HG02885 (cell line): ENCODE measurements around the gene ZNF77.
"Not testable (repeated sequence)": the region's sequence is repeated elsewhere in the genome, so short reads cannot be mapped to it uniquely, and the experiment has no call there.

ENCODE experiments used
- ATAC-seq: cut with Tn5 transposase; IDR thresholded peaks from one replicate; pipeline ENCODE4 v1.9.1; 2021; ENCODE audit warnings: mild to moderate bottlenecking; ENCODE audit not compliant: unreplicated experiment, poor library complexity

The ZNF77 gene

DNA sequence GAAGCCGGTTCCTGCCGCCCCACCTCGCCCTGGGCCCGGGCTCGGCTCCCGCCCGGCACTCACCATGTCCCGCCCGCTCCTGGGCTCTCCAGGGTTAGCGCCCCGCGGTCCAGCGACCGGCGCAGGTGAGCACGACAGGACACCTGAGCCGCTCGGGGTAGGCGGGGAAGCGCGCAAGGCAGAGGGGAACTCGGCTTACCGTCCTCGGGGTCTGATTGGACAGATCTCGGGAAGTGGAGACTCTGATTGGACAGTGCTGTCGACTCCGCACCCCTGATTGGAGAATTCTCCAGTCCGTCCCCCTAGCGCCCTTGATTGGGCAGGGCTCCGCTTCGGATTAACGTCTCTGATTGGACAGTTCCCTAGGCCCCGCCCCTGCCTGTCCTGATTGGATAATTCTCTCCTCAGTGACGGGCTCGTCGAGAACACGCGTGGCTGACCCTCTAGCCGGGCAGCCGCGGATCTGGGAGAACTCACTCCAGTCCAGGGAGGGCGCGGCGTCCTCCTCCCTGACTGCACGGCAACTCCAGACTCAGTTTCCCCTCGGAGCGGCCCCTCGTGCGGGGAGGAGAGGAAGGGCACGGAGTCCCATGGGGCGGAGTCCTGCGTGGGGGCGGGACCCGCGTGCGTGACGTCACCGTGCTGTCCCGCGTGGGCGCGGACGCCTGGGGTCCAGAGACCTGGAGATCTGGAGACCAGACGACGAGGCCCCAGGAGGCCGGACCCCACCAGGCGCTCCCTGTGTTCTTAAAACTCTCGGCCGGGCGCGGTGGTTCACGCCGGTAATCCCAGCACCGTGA, at the start of gene ZNF77:
Gene ZNF77 (minus strand): TSS at position 197 of the 800 bp plus-strand sequence. CDS start 131 bp downstream, at position 66.
- peak; percentile 96 for ATAC-seq

DNA sequence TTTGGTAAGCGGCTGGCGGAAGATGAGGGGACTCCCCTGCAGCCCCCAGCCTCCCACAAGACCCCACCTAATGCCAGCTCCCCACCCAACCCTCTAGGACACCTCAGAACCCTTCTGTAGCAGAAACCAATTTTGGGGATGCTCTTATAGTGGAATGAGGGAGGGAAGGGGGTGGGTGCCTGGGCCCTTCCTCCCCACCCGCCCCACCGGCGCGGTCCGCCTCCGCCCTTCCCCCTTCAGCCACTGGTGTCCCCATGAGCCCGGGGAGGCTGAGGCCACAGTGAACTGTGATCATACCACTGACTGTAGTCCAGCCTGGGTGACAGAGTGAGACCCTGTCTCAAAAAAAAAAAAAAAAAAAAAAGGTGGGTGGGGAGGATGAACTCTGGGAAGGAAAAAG, 48.8 kb upstream of the ZNF77 start:
- no peak for ATAC-seq

DNA sequence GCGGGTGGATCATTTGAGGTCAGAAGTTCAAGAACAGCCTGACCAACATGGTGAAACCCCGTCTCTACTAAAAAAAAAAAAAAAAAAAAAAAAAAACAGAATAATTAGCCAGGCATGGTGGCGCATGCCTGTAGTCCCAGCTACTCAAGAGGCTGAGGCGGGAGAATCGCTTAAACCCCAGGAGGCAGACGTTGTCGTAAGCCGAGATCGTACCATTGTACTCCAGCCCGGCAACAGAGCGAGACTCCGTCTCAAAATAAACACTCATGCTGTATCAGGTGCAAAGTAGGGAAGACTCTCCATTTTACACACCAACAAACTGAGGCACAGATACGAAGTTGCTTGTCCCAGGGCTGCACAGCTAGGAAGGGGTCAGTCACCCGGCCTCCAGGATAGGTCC, 48.2 kb upstream of the ZNF77 start:
- no peak for ATAC-seq

DNA sequence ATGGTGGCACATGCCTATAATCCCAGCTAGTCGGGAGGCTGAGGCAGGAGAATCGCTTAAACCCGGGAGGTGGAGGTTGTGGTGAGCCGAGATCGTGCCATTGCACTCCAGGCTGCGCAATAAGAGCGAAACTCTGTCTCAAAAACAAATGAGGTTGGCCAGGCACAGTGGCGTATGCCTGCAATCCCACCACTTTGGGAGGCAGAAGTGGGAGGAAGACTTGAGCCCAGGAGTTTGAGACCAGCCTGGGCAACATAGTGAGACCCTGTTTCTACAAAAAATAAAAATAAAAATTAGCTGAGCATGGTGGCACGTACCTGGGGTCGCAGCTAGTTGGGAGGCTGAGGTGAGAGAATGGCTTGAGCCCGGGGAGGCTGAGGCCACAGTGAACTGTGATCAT, 47.6 kb upstream of the ZNF77 start:
- ATAC-seq: not testable (repeated sequence)

DNA sequence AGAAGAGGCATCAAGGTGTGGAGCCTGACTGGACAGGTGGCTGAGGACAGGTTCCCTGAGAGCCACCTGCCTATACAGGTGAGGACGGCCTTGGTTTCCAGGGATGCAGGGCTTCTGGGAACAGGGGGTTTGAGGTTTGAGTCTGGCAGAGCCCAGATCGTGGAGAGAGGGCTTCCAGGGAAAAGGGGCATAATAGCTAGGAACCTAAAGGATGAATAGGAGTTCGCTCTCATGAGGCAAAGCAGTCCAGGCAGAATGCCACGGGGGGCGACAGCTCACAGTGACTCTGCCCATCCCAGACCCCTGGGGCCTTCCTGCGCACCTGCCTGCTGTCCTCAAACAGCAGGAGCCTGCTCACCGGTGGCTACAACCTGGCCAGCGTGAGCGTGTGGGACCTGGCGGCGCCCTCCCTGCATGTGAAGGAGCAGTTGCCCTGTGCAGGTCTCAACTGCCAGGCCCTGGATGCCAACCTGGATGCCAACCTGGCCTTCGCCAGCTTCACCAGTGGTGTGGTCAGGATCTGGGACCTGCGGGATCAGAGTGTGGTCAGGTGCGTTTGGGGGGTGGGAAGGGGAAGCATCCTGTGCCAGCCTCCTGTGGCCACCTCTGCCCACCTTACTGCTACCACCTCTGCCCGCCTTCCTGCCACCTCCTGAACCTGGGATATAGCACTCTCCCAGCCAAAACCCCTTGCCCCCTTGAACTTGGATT, 44.6 kb upstream of the ZNF77 start:
- ATAC-seq: no peak

DNA sequence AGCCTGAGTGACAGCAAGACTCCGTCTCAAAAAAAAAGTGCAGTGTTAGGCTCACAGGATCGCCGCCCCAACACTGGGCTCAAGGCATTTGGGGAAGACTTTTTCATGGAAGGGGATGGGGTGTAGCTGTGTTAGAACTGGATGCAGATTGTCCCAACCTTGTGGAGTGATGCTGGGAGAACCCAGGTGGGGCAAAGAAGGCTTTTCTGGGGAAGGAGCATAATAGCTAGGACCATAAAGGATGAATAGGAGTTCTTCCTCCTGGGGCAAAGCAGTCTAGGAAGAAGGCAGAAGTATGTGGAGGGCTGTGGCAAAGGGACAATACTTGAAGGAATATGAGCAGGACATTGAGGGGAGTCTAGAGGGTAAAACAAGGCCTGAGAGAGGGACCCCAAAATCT, 43.8 kb upstream of the ZNF77 start:
- ATAC-seq: no peak

DNA sequence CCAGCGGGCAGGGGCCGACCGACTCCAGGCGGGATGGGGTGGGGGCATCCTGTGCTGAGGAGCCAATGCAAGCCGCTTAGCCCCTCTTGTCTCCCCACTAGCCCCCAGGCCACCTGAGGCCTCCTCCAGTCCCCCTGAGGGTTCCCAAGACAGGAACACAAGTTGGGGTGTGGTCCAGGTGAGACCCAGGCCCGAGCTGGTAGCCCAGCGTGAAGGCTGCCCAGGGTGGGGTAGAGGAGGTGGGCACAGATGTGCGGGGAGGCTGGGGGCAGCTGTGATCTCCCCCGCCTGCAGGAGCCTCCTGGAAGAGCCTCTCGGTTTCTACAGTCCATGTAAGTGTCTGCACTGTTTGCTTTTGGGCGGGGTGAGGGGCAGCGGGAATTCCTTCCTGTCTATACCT, 43.0 kb upstream of the ZNF77 start:
- ATAC-seq: no peak

DNA sequence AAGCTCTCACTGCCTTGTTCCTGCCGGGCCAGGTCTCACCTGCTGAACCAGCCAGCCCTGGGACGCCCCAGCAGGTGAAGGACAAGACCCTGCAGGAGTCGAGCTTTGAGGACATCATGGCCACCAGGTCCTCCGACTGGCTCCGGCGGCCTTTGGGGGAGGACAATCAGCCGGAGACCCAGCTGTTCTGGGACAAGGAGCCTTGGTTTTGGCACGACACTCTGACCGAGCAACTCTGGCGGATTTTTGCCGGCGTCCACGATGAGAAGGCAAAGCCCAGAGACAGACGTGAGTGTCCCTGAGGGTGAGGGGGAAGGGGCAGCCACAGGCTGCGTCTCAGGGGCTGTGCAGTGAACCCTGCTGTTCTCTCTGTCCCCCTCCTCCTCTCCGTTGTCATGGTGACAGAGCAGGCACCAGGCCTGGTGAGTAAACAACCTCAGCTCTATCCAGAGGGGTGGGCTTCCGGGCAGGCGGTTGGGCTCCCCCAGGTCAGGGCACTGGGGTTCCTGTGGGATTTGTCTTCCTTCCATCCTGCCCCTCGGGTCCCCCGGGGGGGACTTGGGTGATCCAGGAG, 42.3 kb upstream of the ZNF77 start:
- ATAC-seq: no peak

DNA sequence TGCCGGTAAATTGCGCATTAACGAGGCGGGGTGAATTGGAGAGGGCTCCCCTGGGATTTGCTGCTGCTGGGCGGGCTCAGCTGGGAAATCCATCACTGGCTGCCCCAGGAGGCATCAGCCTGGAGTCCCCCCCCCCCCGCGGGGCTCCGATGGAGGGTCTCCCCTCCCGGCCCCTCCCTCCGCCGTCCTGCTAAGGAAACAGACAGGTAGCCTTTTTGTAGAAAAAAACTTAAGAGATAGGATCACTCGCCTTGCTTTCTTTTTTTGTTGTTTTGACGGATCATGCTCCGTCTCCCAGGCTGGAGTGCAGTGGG, 39.4 kb upstream of the ZNF77 start:
- no peak for ATAC-seq

DNA sequence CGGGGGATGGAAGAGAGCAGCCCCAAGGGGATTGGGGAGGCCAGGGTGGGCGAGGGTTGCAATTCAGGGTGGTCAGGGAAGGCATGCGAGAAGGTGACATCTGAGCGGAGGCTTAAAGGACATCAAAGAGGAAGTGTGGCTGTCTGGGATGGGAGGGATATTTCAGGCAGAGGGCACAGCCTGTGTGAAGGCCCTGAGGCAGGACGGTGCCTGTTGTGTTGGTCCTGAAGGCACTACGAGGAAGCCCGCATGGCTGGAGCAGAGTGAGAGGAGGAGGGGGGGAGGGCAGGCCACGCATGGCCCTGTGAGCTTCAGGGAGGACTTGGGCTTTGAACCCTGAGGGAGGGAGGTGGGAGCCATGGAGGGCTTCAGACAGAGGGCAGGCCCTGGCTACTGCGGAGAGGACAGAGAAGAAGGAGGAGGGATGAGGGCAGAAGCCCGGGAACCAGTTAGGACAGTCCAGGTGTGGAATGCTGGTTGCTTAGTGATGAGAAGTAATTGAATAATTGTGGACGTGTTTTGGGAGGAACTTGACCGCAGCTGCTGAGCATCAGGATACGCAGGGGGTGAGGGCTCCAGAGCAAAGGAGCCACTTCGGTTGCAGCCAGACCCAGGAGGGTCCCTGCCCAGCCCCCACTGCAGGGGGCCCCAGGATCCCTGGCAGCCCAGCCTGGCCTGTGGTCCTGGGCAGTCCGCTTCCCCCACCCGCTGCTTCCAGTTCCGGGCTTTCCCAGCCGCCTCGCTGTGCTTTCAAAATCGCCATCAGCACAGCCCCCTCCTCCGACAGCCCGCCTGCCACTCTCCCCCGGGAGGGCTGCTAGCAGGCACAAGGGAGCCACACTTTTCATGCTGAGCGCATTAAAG, 38.8 kb upstream of the ZNF77 start:
- no peak for ATAC-seq

DNA sequence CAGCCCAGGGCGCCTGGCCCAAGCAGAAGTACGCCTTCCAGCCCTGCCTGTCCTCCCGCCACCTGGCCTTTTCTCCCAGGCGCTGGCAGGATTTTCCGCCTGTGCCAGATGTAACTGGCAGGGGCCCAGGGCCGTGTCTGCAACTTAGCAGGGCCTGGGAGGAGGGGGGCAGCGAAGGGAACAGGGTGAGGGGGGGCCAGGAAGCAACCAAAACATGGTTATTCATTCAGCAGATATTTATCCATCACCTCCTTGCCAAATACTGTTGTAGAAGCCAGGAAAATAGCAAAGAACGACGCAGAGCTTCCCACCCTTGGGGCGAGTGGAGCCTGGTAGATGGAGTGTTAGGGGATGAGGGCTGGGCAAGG, 38.2 kb upstream of the ZNF77 start:
- ATAC-seq: no peak

DNA sequence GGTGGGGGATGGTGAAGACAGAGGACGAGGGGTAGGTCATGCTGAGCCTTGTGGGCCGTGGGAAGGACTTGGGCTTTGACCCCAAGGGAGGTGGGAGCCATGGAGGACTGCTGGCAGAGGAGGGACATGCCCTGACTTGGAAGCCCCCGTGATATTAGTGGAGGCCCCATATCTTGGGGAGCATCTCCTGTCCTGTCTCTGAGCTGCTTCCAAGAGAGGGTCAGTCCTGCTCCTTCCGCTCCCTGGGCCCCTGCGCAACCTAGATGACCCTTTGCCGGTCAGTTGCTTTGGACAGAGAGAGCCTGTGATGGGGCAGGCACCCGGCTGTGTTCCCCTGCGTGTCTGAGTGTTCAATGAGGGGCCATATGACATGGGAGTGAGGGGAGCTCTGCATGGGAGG, 37.8 kb upstream of the ZNF77 start:
- ATAC-seq: no peak

DNA sequence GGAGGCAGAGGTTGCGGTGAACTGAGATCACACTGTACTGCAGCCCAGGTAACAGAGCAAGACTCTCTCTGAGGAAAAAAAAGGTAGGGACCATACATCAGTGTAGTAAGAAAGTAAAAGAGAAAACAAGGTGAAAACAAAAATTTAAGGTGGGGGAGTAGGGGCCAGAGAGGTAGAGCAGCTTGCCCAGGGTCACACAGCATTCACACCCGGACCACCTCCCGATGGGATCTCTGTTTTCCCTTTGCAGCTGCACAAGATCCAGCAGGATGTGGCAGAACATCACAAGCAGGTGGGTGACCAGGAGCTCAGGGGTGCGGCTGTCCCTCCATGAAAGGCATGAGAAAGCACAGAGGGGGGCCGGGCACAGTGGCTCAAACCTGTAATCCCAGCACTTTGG, 37.1 kb upstream of the ZNF77 start:
- ATAC-seq: no peak

DNA sequence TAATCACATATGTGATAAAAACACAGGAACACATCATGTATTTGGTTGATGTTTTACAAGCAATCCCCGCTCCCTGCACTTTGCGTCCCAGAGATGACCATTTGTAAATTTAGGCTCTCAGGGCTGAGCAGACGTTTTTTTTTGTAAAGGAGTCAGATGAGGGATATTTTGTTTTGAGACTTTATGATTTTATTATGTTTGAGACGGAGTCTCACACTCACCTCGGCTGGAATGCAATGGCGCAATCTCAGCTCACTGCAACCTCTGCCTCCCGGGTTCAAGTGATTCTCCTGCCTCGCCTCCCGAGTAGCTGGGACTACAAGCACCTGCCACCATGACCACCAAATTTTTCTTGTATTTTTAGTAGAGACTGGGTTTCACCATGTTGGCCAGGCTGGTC, 34.0 kb upstream of the ZNF77 start:
- no peak for ATAC-seq

DNA sequence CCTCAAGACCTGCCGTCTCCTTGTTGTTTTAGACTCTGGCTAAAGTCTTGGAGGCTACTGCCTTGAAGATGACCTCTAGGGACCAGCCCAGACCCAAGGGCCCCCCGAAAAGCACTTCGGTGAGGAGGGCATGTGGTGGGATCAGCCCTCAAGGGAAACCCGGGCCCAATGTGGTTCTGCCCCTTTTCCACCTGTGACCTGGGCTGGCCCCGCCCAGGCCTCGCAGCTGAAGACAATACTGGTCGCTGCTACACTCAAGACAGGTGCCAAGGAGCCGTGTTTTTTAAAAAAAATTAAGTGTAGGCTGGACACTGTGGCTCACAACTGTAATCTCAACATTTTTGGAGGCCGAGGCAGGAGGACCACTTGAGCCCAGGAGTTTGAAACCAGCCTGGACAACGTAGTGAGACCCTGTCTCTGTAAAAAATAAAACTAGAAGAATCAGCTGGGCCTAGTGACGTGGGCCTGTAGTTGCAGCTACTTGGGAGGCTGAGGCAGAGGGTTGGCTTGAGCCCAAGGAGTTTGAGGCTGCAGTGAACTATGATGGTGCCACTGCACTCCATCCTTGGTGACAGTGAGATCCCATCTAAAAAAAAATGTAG, 33.5 kb upstream of the ZNF77 start:
- ATAC-seq: no peak

DNA sequence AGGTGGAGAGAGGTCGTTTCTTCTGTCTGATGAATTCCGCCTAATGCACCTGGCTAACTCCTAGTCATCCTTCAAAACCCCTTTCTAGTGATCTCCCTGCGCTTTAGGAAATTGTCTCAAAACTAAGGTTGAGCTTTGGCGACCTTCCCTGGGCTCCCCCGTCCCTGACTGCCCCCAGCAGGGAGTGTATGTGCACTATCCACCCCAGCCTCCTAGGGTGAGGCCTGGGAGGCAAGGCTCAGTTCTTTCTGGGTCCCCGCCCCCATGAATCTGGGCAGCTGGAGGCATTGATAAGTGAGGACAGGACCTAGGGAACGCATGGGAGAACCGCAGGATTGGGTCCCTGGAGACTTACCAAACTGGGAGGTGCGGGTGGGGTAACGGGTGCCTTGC, 33.0 kb upstream of the ZNF77 start:
- no peak for ATAC-seq

DNA sequence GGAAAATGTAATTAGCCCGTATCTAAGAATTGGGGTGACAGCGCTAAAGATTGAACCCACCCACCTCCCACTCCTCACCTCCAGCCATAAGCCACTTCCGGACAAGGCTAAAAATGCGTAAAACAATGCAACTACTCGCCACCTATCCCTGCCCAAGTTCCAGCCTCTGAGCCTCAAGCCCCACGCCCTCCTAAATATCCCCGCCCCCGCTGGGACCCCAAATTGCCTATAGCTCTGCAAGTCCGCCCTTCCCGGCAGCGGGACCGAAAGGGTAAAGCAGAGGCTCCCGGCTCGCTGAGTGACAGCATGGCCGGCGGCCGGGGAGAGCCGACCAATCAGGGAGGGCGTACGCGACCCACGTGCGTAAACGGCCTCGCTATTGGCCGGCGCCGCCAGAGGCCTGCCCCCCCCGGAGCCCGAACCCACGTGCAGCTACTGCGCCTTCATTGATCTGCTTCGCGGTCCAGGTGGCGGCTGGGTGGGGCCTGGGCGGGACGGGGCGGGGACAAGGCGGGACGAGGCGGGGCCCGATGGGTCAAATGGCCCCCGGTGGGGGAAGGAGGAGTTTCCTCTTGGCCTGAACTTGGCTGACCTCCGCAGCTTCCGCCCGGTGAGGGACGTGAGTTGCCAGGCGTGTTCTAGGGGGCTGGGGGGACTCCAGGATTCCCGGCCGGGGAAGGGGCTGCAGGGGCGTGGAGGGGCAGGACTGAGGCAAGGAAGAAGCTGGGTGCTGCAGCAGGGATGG, 32.4 kb upstream of the ZNF77 start, which contains the start of gene TLE6:
Gene TLE6 (plus strand): TSS at position 564 of the 745 bp plus-strand sequence. CDS start 670 bp downstream, outside the sequence.
- ATAC-seq: peak; percentile 98

DNA sequence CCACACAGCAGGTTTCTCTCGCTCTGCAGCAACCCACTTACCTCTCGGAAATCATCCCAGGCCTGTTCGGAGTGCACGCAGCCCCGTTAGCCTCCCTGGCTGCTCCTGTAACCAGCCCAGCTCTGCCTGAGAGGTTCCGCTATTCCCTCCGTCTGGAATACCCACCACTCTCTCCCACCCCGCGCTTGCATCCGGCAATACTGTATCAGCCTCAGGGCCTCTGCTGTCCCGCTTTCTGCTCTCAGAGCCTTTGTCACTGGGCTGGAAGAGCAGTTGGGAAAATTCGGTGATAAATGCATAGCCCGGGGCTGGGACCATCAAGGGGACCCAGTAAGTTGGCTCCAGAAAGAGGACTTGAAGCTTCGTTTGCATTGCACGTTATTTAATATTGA, 31.8 kb upstream of the ZNF77 start:
- no peak for ATAC-seq

DNA sequence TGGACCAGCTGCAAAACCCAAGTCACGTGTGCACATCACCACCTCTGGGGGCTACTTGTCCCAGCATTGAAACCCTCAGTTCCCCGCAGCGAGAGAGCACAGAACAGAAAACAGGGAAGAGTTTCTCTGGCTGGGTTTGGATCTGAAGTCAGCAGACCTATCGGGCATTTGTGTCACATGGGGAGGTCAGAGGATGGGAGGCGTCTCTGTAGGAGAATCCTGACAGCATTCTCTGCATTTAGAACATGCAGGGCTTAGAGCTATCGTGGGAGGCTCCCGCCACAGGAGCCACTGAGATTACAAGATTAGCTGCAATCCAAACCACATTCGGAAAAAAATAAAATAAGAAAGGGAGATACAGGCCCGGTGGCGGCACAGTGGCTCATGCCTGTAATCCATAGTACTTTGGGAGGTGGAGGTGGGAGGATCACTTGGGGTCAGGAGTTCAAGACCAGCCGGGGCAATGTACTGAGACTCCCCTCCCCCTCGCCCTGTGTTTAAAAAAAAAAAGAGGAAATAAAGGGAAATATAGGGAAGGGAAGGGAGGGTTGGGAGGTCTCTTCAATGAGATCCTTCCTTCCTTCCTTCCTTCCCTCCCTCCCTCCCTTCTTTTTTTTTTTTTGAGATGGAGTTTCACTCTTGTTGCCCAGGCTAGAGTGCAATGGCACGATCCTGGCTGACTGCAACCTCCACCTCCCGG, 29.7 kb upstream of the ZNF77 start:
- ATAC-seq: no peak
